Activated CD4-positive, alpha-beta T cell treated with anti-CD3 and anti-CD28 coated beads for 36 hours (primary cell): ENCODE data around the gene RSPO4. TPM values are rescaled to one million over a fixed set of nuclear protein-coding genes. Genes with fewer than 3 reads are reported as not detected.

ENCODE experiments used
- ATAC-seq: fragments of 200-7000 bp; cut with Tn5 transposase; one replicate; pipeline ENCODE4 v1.10.0; 2021; ENCODE audit warnings: mild to moderate bottlenecking, moderate library complexity
- CTCF ChIA-PET: fragments of 350-600 bp; sonication (Branson Sonifier 250); formaldehyde crosslinking; loops from one replicate; lab custom pipeline; 2021; ENCODE audit warnings: antibody characterized with exemption; lab: Charles Lee
- POLR2A ChIA-PET: fragments of 350-600 bp; sonication (Branson Sonifier 250); formaldehyde crosslinking; loops from one replicate; lab custom pipeline; 2021; ENCODE audit warnings: antibody characterized with exemption, inconsistent platforms; lab: Charles Lee
- DNase-seq: peaks from one replicate; pipeline ENCODE4 v3.0.0-alpha.2; 2020
- H3K27ac Mint-ChIP-seq: one replicate; pipeline ENCODE4 v1.8.0; 2021; ENCODE audit warnings: mixed read lengths
- H3K27me3 Mint-ChIP-seq: one replicate; pipeline ENCODE4 v1.8.0; 2021; ENCODE audit warnings: mixed read lengths
- H3K36me3 Mint-ChIP-seq: one replicate; pipeline ENCODE4 v1.8.0; 2021; ENCODE audit warnings: low read depth, mixed read lengths
- H3K4me1 Mint-ChIP-seq: one replicate; pipeline ENCODE4 v1.8.0; 2021; ENCODE audit warnings: mixed read lengths
- H3K4me3 Mint-ChIP-seq: one replicate; pipeline ENCODE4 v1.8.0; 2021; ENCODE audit warnings: mild to moderate bottlenecking, moderate library complexity, mixed read lengths
- H3K9me3 Mint-ChIP-seq: one replicate; pipeline ENCODE4 v1.8.0; 2021; ENCODE audit warnings: low read depth, mixed read lengths
- intact Hi-C, 2 experiments: fragments of 100-400 bp; cut with DNase I in 1 of 2; cut with micrococcal nuclease in 1 of 2; formaldehyde crosslinking; loops; one replicate each; pipeline versions ENCODE4 v1.14.2 to v1.15.1; 2022 to 2024; cut with DNase I, micrococcal nuclease
- total RNA-seq, 2 experiments: library from RNA; stranded (reverse); gene quantifications; one replicate each; pipeline ENCODE4 v1.2.3, GENCODE V29; 2021

Gene RSPO4
- total RNA-seq, 2 experiments from 2014 or later, result not detected

DNA sequence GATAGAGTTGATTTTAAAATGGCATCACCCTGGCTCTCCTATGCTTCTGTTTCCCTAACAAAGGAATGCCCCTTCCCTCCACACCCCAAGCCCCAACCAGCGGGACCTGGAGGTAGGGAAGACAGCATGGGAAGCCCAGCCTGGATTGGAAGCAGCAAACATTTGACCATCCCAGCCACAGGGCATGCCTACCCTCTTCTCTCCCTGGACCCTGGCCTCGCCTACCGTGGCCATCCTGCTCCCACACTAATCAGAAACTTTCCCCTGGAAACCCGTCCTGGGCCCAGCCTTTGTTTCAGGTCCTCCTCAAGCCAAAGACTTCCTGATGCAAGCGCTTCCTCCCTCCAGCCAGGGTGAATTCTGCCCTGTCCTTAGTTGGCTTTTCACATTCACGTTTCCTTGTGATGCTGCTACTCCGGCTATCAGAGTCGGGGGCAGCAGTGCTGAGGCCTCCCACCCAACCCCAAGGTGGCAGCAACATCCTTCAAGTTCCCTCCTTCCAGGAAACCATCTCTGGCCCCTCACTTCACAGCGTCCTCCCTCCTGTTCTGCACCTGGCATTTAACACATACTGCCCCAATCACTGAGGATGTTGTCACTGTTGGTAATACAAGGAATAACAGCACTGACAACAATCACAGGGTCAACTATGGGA lies 67.8 kb downstream of the RSPO4 start:
- H3K4me1 Mint-ChIP-seq, result no peaks in the 10 kb centered on the region
- H3K9me3 Mint-ChIP-seq, result peaks cover 11% of the 10 kb centered on the region
- no peaks in the 10 kb centered on the region for H3K36me3 Mint-ChIP-seq
- H3K27ac Mint-ChIP-seq, result no peak overlapping the region
- DNase-seq (no peak), ATAC-seq (no peak)
- ChIA-PET POLR2A (no interaction called here), CTCF (interaction anchor here (1.0 to 1.3 kb wide), 2 partner anchors 21 to 120 kb away, joined by 3 to 6 read pairs; no protein-coding TSS in a partner anchor)
- no peak overlapping the region for H3K4me3 Mint-ChIP-seq
- intact Hi-C loops, result no loop called here
- H3K27me3 Mint-ChIP-seq, result no peaks in the 10 kb centered on the region

DNA sequence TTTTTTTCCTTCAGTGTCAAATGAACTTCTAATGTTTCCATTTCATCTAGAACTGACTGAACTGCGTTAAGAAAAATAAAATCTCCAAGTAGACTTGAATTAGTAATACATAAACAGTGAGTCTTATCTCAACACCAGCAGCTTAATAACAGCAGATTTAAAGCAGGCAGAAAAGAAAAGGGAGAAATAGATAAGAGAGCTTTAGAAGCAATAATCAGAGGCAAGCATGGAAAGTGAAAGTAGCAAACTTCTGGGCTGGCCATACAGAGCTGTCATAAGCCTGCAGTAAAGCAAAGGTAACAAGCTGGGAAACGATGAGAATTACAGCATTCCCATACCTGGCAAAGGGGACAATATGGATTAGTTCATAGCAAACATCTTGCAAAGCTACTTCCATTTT lies 69.1 kb downstream of the RSPO4 start:
- no peaks in the 10 kb centered on the region for H3K4me1 Mint-ChIP-seq
- H3K27me3 Mint-ChIP-seq, result peaks cover 3% of the 10 kb centered on the region
- H3K36me3 Mint-ChIP-seq, result no peaks in the 10 kb centered on the region
- intact Hi-C loops, result no loop called here
- H3K27ac Mint-ChIP-seq, result no peak overlapping the region
- H3K4me3 Mint-ChIP-seq, result no peak overlapping the region
- CTCF ChIA-PET, result interaction anchor here (1.0 kb wide), 1 partner anchor 118 kb away, joined by 6 read pairs; no protein-coding TSS in a partner anchor
- DNase-seq (no peak), ATAC-seq (no peak)
- H3K9me3 Mint-ChIP-seq, result peaks cover 11% of the 10 kb centered on the region
- POLR2A ChIA-PET, result interaction anchor here (0.7 kb wide), 1 partner anchor 11 kb away, joined by 5 read pairs; no protein-coding TSS in a partner anchor

DNA sequence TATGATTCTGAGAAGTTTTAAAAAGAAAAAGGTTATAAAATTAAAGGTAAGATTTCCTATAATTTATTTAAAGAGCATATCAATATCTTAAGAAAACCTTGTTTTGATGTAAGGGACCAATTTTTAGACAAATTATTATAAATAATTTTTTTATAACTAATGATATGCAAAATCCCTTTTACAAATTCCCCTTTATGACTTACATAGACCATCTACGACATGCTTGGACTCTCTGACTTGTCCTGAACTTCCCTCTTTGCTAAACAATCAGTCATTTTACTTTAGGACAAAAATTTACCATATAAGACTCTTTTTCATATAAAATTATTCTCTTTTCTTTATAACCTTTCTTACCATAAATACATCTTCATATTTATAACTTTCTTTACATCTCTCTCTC lies 70.7 kb downstream of the RSPO4 start:
- DNase-seq (no peak), ATAC-seq (no peak)
- Mint-ChIP-seq H3K9me3 (peaks cover 11% of the 10 kb centered on the region), H3K27me3 (peaks cover 7% of the 10 kb centered on the region), H3K36me3 (no peaks in the 10 kb centered on the region), H3K4me3 (no peak overlapping the region), H3K27ac (no peak overlapping the region), H3K4me1 (no peaks in the 10 kb centered on the region)
- intact Hi-C loops, result no loop called here
- ChIA-PET CTCF (interaction anchor here (1.0 kb wide), 1 partner anchor 25 kb away, joined by 3 read pairs; no protein-coding TSS in a partner anchor), POLR2A (no interaction called here)

DNA sequence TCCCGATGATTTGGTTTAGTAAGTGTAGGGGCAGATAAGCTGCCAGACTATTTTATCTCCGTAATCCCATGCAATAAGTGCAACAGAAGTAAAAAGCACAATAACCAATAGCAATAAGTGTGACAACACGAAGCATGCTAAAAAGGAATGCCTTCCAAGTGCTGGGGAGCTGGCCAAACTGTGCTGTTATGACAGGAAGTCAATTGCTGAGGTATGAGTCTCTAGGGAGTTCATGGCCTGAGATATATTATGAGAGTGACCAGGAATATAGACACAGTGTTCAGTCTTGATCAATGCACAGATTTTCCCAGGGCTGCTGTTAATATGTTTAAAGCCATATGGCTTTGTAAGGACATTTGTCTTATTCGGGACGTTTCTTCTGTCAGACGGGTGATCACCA lies 75.4 kb downstream of the RSPO4 start:
- POLR2A ChIA-PET, result no interaction called here
- no peak for DNase-seq
- Mint-ChIP-seq H3K27me3 (peaks cover 12% of the 10 kb centered on the region), H3K4me1 (no peaks in the 10 kb centered on the region), H3K9me3 (peaks cover 9% of the 10 kb centered on the region), H3K36me3 (no peaks in the 10 kb centered on the region), H3K4me3 (no peak overlapping the region), H3K27ac (no peak overlapping the region)
- intact Hi-C loops, result no loop called here
- CTCF ChIA-PET, result no interaction called here
- no peak for ATAC-seq

DNA sequence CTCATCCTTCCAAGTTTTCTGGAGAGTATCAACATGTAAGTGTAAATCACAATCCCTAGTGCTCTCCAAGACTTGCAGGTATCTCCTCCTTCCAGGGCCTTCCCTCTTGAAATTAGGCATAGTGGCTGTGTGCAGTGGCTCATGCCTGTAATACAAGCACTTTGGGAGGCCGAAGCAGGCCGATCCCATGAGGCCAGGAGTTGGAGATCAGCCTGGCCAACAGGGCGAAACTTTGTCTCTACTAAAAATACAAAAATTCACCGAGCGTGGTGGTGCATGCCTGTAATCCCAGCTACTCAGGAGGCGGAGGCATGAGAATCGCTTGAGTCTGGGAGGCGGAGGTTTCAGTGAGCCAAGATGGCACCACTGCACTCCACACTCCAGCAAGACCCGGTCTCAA lies 76.6 kb downstream of the RSPO4 start:
- no peak overlapping the region for H3K27ac Mint-ChIP-seq
- no peaks in the 10 kb centered on the region for H3K36me3 Mint-ChIP-seq
- ATAC-seq (no peak), DNase-seq (no peak)
- H3K4me3 Mint-ChIP-seq, result no peak overlapping the region
- ChIA-PET POLR2A (no interaction called here), CTCF (no interaction called here)
- H3K4me1 Mint-ChIP-seq, result no peaks in the 10 kb centered on the region
- intact Hi-C loops, result no loop called here
- H3K27me3 Mint-ChIP-seq, result peaks cover 12% of the 10 kb centered on the region
- peaks cover 2% of the 10 kb centered on the region for H3K9me3 Mint-ChIP-seq

DNA sequence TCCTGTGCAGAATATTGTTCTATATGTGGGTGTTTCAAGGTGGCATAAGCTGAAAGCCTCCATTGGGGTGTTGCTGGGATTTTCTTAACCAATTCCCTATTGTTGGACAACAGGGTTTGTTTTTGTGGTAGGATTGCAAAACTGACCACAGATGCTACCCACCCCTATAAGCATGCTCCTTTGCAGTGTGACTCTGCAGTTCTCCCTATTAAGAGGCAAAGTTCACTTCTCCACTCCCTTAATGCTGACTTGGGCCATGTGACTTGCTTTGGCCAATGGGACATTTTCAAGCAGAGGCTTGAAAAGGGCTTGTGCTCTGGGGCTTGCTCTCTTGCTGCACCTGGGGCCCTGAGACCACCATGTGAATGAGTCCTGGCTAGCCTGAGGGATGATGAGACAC lies 77.5 kb downstream of the RSPO4 start:
- Mint-ChIP-seq H3K27me3 (peaks cover 12% of the 10 kb centered on the region), H3K36me3 (no peaks in the 10 kb centered on the region), H3K27ac (no peak overlapping the region), H3K9me3 (no peaks in the 10 kb centered on the region), H3K4me3 (no peak overlapping the region), H3K4me1 (no peaks in the 10 kb centered on the region)
- ATAC-seq (no peak), DNase-seq (no peak)
- ChIA-PET CTCF (no interaction called here), POLR2A (no interaction called here)
- intact Hi-C loops, result no loop called here

DNA sequence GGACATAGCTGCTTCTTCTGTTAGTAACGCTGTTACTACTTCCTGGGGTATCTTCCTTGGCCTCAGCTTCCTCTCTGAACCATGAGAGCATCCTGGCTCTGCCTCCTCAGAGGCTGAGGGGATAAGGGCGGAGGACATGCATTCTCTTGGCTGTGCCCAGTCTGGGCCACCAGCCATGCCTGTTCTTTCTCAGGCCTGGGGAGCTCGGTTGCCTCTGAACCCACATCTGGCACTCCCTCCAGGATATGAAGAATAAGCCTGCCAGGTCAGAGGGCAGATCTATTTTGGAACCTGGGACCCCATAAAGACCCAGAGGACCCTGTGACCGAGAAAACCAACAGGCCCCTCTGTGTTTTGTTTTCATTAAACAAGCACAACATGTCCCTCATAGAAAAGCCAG lies 79.3 kb downstream of the RSPO4 start:
- ATAC-seq (no peak), DNase-seq (no peak)
- intact Hi-C loops, result no loop called here
- Mint-ChIP-seq H3K27me3 (peaks cover 9% of the 10 kb centered on the region), H3K4me3 (no peak overlapping the region), H3K36me3 (no peaks in the 10 kb centered on the region), H3K4me1 (no peaks in the 10 kb centered on the region), H3K9me3 (no peaks in the 10 kb centered on the region), H3K27ac (no peak overlapping the region)
- POLR2A ChIA-PET, result no interaction called here
- CTCF ChIA-PET, result no interaction called here

DNA sequence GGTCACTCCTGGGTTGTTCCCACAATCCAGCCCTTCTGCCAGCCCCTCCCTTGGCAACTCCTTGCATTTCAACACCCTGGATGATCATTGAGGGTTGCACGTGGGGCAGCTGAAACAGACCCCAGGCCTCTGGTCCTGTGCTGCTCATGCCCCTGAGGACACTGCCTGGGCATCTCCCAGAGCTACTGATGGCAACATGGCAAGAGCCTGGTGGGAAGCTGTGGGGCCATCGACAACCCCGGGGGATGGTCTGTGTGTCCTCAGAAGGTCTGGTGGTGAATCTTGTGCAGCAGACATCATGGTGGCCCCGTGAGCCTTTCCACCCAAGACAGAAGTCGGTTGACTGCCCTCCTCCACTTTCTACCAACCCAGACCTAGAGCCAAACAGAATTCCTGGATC lies 81.0 kb downstream of the RSPO4 start:
- intact Hi-C loops, result no loop called here
- no peak for DNase-seq

DNA sequence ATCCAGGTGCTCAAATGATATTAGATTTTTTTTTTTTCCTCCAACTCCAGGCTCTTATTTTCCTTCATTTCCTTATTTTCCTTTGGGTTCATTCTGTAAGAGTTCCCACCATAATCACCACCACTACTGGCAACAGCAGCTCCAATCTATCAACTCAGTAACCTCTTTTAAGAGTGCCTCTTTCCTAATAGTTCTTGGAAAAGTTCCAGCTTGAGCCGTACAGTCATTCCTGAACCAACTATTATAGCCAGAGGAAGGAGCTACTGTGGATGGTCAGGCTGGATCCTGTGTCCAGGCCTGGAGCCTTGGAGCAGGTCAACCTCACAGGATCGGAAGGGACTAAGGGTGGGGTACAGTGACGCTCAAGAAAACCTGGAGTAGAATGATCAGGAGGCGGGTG lies 81.8 kb downstream of the RSPO4 start:
- no peaks in the 10 kb centered on the region for H3K4me1 Mint-ChIP-seq
- CTCF ChIA-PET, result interaction anchor here (1.2 kb wide), 1 partner anchor 36 kb away, joined by 3 read pairs; no protein-coding TSS in a partner anchor

More for the DNA sequence above, 81.0 kb downstream of the RSPO4 start:
- H3K27ac Mint-ChIP-seq, result no peak overlapping the region
- H3K4me1 Mint-ChIP-seq, result no peaks in the 10 kb centered on the region
- no peak overlapping the region for H3K4me3 Mint-ChIP-seq
- peaks cover 8% of the 10 kb centered on the region for H3K27me3 Mint-ChIP-seq
- H3K9me3 Mint-ChIP-seq, result no peaks in the 10 kb centered on the region
- ChIA-PET CTCF (interaction anchor here (1.2 kb wide), 1 partner anchor 35 kb away, joined by 3 read pairs; no protein-coding TSS in a partner anchor), POLR2A (no interaction called here)
- ATAC-seq, result no peak
- no peaks in the 10 kb centered on the region for H3K36me3 Mint-ChIP-seq

DNA sequence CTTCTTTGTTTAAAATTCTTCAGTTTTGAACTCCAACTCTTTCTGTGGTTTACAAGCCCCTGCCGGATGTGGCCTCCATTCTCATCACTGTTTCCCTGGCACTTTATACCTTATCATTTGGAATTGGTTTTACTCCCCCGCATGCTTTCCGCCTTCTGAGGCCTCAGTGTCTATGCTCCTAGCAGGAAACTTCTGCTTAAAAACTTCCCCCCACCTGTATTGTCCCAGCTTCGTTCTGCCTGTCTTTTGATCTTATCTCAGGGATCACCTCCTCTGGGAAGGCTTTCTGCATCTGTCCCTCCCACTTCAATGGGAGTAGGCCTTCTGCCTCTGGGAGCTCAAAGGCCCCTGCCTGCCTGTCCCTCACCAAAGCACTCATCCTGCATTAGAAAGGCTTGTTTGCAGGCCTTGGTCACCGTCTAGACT lies 82.6 kb downstream of the RSPO4 start:
- H3K36me3 Mint-ChIP-seq, result no peaks in the 10 kb centered on the region
- no peak for DNase-seq
- no peaks in the 10 kb centered on the region for H3K9me3 Mint-ChIP-seq
- intact Hi-C loops, result no loop called here
- CTCF ChIA-PET, result no interaction called here
- no peak for ATAC-seq
- H3K4me3 Mint-ChIP-seq, result no peak overlapping the region
- no peaks in the 10 kb centered on the region for H3K4me1 Mint-ChIP-seq
- peaks cover 5% of the 10 kb centered on the region for H3K27me3 Mint-ChIP-seq
- H3K27ac Mint-ChIP-seq, result no peak overlapping the region
- POLR2A ChIA-PET, result interaction anchor here (0.6 to 0.9 kb wide), 2 partner anchors 10 to 82 kb away, joined by 3 to 5 read pairs; no protein-coding TSS in a partner anchor

More for the DNA sequence above, 81.8 kb downstream of the RSPO4 start:
- intact Hi-C loops, result no loop called here
- no peaks in the 10 kb centered on the region for H3K9me3 Mint-ChIP-seq
- no peak overlapping the region for H3K4me3 Mint-ChIP-seq
- no peak overlapping the region for H3K27ac Mint-ChIP-seq
- peaks cover 5% of the 10 kb centered on the region for H3K27me3 Mint-ChIP-seq
- no peak for DNase-seq
- ATAC-seq, result no peak
- POLR2A ChIA-PET, result interaction anchor here (0.6 to 0.9 kb wide), 2 partner anchors 10 to 82 kb away, joined by 3 to 5 read pairs; no protein-coding TSS in a partner anchor
- no peaks in the 10 kb centered on the region for H3K36me3 Mint-ChIP-seq

DNA sequence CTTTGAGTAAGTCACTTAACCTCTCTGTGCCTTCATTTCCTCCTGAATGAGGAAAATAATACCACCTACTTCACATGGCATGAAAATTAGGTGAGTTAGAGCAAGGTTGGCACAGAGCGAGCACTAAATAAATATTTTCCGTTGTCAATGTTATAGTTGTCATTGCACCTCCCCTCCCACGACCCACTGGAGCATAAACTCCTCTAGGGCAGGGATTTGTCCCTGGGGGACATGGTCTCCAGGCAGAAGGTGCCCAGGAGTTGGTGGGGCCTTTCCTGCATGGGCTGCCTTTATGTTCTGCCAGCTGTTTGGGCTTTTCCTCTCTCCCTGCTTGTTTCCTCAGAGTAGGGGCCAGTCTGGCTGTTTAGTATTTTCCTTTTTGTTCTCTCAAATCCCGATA lies 84.7 kb downstream of the RSPO4 start:
- no peak for ATAC-seq
- POLR2A ChIA-PET, result no interaction called here
- CTCF ChIA-PET, result interaction anchor here (1.3 to 2.1 kb wide), 2 partner anchors 38 to 102 kb away, joined by 3 to 6 read pairs; no protein-coding TSS in a partner anchor
- Mint-ChIP-seq H3K4me1 (no peaks in the 10 kb centered on the region), H3K36me3 (no peaks in the 10 kb centered on the region), H3K9me3 (no peaks in the 10 kb centered on the region), H3K27me3 (peaks cover 8% of the 10 kb centered on the region), H3K4me3 (no peak overlapping the region), H3K27ac (no peak overlapping the region)
- intact Hi-C loops, result no loop called here
- no peak for DNase-seq

DNA sequence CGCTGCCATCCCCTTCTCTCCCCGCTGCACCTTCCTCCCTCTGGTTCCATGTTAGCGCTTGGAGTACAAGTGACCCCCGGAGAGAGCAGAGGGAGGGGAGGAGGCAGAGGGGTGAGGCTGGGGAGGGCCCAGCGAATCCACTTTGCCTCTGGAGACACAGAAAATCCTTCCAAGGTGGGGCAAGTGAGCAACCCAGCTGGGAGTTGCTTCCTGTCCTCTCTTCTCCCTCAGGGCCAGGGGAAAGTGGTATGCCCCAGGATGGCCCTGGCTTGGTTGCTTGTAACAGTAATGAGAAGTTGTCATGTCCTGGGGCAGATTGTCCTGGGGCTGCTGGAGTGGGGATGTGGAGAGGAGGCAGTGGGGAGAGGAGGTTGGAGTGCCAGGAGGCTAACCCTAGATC lies 85.3 kb downstream of the RSPO4 start:
- intact Hi-C loops, result no loop called here
- Mint-ChIP-seq H3K27me3 (peaks cover 8% of the 10 kb centered on the region), H3K4me1 (no peaks in the 10 kb centered on the region), H3K9me3 (no peaks in the 10 kb centered on the region), H3K36me3 (no peaks in the 10 kb centered on the region), H3K27ac (no peak overlapping the region), H3K4me3 (no peak overlapping the region)
- no peak for DNase-seq
- ChIA-PET POLR2A (no interaction called here), CTCF (interaction anchor here (1.3 kb wide), 1 partner anchor 101 kb away, joined by 3 read pairs; no protein-coding TSS in a partner anchor)
- ATAC-seq, result no peak
